Measurements from ENCODE around the gene ATRIP.

Gene ATRIP

DNA sequence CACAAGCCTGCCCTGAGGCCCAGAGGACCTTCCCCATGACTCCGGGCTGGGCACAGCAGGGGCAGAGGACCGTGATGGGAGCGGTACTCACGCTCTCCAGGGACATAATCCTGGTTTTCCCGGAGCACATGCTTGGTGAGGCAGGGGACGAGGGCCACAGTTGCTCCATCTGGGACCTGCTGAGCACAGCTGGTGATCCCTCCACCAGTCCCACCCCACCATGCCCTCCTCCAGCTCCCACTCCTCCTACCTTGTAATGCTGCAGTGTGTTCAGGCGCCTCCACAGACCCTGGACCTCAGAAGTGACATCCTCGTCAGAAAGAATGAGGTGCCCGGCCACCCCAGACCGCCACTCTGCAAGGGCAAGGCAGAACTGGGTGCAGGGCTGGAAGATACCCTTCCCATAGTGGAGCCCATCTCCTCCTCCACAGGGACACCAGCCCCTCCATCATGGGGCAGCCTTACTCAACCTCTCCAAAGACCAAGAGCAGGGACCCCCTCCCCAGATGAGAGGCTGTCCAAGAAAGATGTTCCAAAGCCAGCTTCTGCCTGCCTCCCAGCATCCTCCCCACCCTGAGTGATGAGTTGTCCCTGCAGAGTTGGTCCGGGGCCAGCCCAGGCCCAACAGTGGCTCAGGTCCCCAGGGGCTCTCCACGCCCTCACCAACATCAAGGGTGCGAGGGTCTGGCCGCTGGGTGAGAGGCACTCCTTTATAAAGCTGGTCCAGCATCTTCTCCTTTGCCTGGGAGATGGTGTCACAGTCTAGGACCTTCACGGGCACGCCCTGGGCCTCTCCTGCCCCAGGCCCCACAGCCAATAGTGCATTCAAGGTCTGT lies 36.1 kb upstream of the ATRIP start:
- DNase-seq (ENCODE audit: low spot score) = no peak

DNA sequence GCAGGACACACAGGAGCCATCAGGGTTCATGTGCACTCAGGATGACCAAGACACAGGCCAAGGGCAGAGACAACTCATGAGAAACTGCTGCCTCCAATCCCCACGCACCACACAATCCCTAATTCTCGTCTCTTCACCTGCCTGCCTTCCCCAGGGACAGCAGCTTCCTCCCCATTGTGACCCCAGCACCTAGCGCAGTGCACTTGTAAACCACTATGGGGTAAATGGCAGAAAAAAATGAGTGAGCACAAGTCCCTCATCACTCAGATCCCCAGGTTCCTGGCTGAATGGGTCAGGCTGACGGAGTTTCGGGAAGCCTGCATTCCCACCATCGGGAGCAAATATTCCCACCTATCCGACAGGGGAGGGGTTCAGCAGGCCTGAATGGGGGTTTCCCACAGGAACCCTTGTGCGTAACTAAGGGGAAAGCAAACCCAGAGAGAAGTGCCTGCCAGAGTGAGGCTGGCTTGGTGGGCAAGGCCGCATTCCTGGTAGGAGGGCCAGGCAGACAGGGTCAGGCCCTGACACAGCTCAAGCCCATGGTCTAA lies 35.4 kb upstream of the ATRIP start:
- no peak for DNase-seq (ENCODE audit: low spot score)

DNA sequence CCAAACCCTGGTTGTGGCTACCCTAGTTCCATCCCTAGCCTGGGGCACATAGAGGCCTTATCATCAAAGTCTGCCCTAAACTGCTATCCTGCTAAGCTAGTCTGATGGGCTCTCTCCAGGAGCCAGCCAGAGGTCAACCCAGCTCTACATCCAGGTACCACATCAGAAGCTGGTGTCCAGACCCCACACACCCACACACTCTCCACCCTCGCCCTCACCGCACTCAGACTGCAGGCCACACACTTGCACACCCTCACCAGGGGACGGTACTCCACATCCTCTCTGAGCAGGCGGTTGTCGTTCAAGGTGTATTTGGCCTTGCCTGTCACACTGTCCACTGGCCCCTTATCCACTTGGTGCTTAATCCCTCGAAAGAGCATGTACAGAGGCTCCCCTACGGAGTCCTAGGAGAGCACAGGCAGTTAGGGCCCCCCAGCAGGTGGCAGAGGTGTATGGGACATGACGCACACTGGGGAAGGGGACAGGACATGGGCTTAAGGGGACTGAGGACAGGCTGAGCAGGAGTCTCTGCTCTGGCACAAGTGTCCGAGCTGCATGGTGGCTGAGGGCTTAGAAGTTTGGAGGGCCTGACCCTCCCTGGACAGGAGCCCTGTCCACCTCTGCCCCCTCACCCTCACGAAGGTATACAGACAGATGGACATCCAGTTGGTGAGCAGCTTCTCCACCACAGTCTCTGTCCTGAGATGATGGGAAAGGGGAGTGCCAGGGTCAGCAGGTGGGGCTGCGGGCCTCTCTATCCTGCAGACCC lies 34.7 kb upstream of the ATRIP start:
- no peak for DNase-seq (ENCODE audit: low spot score)

DNA sequence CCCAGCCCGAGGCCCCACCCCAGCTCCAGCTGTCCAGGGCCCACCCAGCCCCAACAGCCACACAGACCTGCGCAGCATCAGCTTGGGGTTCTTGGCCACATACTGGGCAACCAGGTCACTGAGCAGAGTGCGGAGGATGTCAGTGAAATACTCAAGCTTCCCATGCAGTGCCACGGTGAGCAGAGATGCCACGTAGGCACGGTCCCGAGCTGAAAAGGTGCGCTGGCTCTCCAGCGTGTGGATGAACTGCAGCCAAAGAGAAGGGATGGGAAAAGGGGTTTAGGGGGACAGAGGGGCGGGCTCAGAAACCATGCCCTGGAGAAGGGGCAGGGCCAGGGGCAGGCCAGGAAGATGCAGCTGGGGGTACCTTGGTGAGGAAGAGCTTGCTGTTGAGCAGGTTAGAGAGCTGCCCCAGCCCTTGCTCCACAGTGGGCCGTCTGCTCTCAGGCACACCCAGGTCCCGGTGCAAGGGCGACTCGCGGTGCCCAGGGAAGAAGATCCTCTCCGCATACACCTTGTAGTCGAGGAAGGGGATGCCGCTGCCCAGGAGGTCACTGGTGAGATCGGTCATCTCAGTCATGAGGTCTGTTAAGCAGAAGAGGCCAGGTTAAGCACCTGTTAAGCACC lies 34.0 kb upstream of the ATRIP start:
- no peak for DNase-seq (ENCODE audit: low spot score)

DNA sequence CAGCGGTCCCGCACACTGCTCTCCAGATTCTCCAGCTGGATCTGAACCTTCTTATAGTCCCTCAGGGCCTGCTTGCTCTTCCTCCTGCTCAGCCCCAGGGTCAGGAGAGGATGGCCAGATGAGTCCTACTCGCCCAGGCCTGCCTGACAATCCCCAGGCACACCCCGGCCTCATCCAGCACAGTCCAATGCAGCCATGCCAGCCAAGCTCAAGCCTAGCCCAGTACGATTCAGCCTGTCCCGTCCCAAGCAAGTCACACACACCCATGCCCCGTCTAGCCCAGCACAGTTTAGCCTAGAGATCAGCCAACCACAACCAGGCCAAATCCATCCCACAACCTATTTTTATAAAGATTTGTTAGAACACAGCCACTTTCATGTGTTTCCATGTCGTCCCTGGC lies 33.5 kb upstream of the ATRIP start:
- DNase-seq (ENCODE audit: low spot score) = no peak

DNA sequence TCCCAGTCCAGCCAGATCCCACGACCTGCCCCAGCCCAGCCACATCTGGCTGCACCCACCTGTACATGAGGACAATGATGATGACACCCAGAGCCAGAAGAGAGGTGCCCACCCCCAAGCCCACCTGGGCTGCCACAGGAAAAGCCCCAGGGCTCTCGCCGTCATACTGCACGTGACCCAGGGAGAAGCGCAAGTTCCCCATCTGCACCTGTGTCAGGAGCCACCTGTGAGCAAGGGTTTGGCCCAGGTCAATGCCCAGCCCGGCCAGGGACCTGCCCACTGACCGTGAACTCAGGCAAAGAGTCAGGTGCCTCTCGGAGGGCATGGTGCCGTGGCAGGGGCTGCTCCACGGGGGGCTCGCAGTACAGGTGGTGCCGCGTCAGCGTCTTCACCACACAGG lies 32.9 kb upstream of the ATRIP start:
- DNase-seq (ENCODE audit: low spot score) = no peak

DNA sequence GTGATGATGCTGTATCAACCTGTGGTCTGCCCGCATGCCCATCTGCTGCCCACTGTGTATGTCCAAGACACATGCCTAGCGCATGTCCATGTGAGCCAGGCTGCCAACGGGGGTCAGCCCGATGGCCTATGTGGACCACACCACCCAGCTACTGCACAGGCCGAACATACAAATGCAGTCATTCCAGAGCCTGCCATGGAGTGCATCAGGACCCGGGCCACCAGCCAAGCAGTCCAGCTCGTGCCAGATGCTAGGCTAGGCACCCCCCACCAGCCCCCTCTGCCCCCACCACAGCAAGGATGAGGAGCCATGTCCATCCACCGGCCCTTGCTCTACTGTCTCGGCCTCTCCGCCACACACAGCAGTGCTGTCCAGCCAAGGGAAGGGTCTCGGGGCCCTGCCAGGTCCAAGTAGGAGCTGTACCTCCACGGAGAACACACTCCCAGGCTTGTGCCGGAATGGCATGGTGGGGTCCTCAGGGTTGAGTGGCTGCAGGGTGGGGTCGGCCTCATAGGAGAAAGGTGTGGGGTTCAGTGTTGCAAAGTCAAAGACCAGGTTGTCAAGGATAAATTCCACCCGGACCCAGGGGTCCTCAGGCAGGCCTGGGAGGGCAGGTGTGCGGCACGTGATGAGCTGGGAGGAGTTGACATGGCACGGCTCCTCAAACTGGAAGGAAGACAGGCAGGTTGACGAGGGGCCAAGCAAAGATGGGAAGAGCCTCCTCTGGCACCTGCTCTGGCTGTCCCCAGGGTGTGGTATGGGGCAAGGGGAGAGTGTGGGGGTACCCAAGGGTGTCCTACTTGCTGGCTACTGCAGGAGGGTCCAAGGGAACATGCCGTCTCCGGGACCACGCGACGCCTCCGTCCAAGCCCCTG lies 31.9 kb upstream of the ATRIP start:
- DNase-seq (ENCODE audit: low spot score) = no peak

DNA sequence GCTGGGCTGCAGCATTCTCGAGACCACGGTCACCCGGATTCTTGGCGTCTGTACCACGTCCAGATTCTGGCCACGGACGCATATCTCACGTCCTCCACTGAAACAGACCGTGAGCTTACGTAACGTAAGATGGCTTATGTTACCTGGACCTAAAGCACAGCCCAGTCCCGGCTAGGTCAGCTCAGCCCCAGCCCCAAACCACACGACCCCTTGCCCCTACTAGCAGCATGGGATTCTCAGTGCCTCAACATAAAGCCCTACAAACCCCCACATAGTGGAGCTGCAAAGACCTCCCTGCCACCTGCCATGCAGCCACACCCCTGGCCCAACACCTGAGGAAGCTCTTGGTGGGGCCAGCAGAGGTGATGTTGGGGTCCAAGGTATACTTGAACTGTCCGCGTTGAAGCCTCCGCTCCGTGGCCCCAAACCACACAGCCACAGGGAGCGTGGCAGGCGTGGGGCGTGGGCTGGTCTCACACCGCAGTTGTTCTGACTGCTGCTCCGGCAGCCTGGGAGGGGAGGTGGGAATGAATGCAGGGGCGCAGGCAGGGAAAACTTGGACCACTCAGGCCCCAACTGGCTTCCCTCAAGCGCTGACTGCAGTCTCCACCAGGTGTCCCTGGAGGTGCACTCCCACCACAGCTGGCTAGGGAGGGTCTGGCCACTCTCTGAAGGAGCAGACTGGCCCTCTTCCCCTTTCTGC lies 31.1 kb upstream of the ATRIP start:
- no peak for DNase-seq (ENCODE audit: low spot score)

DNA sequence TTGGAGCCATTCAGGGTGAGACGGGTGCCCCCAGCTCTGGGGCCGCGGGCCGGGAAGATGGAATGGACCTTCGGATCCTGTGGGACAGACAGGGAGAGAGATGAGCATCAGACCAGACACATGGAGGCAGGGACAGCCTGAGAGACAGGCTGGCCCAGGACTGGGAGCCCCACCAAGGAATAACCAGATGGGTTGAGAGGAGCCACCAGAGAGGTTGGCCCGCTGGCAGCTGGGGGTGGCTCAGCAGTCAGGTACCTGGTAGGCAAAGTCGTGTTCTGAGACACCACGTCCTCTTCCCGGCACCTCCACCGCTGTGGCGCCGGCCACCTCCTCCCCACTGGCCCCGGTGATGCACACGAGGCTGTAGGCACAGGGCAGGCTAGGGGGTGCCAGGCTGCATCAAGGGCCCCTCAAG lies 30.4 kb upstream of the ATRIP start:
- no peak for DNase-seq (ENCODE audit: low spot score)

DNA sequence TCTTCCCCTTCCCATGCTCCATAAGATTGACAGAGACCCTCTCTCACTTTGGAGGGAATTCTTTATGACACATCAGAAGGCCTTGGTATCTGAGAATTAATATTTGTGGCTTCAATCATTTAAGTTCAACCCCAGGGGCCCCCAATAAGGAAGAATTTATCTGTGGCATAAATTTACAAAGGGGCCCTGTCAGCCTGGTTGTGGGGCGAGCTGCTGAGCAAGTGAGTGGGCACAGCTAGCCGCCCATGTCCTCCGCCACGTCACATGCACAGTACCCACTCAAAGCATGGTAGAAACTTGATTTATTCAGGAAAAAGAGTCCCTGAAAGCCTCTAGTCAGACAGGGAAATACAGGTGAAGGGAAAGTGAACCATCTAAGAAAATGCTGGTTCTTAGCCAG lies 30.0 kb upstream of the ATRIP start:
- no peak for DNase-seq (ENCODE audit: low spot score)

DNA sequence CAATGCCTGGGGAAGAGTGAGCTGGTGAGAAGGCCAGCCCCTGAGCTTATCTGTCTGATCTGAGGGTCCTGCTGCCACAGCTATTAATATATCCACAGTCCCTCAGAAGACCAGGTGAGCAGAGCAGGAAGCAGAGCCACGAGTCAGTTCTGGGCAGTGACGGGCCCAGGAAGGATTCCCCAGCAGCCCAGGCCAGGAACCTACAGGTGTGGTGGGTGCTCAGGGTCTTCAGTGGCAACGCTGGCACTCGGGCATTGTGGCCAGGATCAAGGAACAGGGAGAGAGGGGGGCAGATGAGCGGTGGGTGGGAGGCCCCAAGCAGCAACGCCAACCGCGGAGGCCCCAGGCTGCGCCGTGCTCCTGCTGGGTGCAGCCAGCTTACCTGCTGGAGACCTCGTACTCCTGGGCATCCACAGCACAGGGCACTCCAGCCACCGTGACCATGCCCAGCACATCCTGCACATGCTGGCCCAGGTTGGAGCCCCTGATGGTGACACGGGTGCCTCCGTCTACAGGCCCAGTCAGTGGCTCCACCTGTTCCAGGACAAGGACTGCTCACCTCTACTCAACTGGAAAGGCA lies 28.9 kb upstream of the ATRIP start:
- no peak for DNase-seq (ENCODE audit: low spot score)

DNA sequence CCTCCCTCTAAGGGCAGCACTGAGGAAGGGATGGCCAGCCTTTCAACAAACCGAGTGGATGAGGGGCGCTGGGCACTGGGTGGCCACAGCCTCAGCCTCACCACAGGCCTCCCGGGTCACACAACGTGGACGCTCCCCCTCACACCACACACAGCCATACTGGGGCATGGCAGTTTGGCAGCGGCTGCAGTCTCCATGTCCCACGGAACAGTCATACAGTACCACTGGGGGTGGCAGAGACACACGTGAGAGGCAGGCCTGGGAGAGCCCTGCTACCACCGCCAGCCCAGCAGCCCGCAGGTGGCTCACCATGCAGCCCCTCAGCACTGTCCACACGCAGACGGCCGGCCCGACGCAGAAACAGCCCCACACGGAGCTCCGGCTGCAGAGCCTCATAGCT lies 28.4 kb upstream of the ATRIP start:
- DNase-seq (ENCODE audit: low spot score) = no peak

DNA sequence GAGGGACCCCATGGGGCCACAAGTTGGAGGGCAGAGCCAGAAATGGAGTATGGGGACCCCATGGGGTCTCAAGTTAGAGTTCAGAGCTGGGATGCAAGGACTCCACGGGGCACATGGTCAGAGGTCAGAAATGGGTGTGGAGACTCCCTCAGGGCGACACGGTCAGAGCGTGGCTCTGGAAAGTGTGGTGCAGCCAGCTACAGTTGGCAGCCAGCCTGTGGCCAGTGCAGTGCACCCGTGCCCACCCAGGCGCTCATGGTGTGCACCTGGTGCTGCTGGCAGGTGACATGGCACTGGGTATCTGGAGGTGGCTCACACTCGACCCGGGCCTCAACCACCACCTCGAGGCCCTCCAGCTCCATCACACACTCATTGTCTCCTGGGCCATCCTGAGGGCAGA lies 27.9 kb upstream of the ATRIP start:
- no peak for DNase-seq (ENCODE audit: low spot score)

DNA sequence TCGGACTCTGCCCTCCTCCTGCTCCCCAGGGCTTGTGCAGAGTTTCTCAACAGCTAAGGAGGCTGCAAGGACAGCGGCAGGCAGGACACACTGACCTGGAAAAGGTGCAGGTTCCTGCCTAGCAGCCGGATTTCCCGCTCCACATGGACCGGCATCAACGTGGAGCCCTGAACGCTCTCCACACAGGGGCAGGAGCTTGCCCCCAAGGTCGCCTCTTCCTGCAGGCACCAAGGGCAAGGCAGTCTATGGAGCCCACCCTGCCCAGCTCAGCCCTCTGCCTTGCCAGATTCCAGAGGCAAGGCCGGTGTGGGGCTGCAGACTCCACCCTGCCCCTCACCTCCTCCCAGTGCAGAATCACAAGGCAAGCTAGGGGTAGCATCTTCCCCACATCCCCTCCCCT lies 27.4 kb upstream of the ATRIP start:
- DNase-seq (ENCODE audit: low spot score) = no peak

DNA sequence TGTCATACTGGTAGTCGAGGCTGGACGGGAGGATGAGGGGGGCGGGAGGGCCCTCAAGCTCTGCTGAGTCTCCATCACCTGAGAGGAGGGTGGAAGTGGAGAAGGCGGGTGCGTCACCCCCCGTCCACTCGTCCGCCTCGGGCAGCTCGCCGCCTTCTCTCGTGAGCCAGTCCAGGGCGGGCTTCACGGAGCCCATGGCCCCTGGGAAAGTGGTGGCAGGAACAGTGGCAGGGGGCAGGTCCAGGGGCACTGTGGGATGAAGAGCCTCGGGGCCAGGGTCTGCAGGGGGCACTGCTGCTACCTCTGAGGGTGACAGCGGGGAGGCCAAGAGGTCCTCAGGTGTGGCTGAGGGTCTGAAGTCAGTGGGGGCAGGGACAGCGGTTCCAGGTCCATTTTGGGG lies 26.9 kb upstream of the ATRIP start:
- no peak for DNase-seq (ENCODE audit: low spot score)

DNA sequence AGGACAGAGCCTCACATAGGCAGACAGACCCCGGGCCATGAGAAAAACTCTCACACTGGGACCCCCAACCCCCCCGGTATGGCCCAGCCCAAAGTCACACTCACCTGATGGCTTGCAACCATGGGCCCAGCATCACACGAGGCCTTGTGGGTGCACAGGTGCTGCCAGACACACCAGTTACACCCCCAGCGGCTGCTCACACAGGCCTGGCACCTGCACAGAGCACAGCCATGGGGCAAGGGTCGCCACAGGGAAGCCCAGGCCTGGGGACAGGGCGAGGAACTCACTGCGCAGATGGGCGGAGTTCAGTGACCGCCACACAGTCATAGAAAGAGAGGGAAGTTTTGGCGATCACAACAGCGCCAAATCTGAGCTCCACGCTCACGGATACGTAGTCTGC lies 26.0 kb upstream of the ATRIP start:
- DNase-seq (ENCODE audit: low spot score) = no peak

DNA sequence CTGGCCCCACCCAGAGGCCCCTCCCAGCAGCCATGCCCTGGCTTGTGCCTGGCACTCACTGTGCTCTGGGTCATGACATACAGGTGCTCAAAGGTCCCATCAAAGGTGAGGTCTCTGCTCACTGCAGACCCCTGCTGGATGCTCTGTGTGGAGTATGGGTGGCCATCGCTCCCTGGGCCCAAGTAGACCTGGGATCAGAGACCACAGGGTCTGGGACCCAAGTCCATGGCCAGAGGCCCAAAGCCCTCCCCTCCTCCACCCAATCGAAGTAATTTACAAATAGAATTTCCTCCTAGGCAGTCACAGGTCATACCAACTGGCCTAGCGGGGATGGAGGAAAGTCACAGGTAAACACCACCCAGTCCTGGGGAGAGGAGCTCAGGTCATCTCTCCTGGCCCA lies 24.3 kb upstream of the ATRIP start:
- no peak for DNase-seq (ENCODE audit: low spot score)

DNA sequence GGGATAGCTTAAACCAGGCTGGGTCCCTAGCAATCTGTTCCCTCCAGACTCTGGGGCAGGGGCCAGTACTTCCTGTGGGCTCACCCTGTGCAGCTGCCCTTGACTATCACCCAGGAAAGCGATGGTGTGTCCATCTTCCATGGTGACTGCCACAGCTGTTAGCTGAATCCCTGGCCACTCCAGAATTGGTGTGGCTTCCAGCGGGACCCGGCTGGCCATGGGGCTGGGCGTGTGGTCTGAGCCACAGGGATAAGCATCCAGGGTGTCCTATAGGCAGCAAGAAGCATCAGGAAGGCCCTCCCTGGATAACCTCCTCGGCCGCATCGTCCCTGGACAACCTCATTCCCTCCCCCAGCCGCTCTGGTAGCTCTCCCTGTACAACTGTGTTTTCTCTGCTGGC lies 23.9 kb upstream of the ATRIP start:
- no peak for DNase-seq (ENCODE audit: low spot score)

DNA sequence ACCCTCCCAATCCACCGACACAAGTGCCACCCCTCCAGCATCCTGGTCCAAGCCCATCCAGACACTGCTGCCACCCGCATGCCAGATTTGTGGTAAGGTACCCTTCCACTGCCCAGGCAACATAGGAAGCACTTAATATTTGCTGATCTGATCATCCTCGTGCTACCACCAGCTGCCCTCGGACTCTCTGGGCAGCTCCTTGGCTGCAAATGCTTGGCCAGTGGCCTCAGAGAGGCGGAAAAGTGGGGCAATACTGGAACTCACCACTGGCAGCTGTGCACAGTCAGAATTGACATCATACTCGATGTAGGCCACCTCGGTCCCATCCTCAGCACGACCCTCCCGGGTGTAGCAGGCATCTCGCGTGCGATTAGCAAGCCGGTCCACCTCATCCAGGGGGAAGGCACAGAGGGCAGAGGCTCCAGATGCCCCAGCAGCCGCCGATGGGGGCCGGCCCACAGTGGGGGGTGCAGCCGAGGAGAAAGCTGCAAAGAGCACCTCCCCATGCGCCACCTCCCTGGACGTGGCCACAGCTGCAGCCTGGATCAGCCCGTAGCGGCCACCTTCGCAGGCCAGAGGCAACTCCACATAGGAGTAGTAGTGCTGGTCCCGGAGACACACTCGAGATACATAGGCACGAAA lies 23.2 kb upstream of the ATRIP start:
- no peak for DNase-seq (ENCODE audit: low spot score)

Measured in NAMALWA (cell line).